H9 (cell line): ENCODE data around the gene PGS1. TPM values are rescaled to one million over a fixed set of nuclear protein-coding genes. Genes with fewer than 3 reads are reported as not detected.

Source experiments
- DNase-seq: peaks from one replicate; pipeline ENCODE4 v3.0.0-alpha.2; 2017
- H2AFZ ChIP-seq: one replicate; pipeline ENCODE4 v1.6.1; 2013; ENCODE audit warnings: mild to moderate bottlenecking, low read length, control low read depth, moderate library complexity
- H2AK5ac ChIP-seq: 2 replicates; pipeline ENCODE4 v1.6.1; 2013; ENCODE audit warnings: low read length, control low read depth, mixed read lengths; ENCODE audit not compliant: insufficient read length
- H2BK120ac ChIP-seq: one replicate; pipeline ENCODE4 v1.6.1; 2013; ENCODE audit warnings: low read depth, mild to moderate bottlenecking, low read length, control low read depth, inconsistent platforms; ENCODE audit not compliant: poor library complexity, severe bottlenecking
- H2BK12ac ChIP-seq: 2 replicates; pipeline ENCODE4 v1.6.1; 2013; ENCODE audit warnings: low read length, control low read depth, mixed read lengths, low read depth; ENCODE audit not compliant: insufficient read length
- H2BK15ac ChIP-seq: 2 replicates; pipeline ENCODE4 v1.6.1; 2013; ENCODE audit warnings: low read depth, low read length, control low read depth
- H2BK20ac ChIP-seq: one replicate; pipeline ENCODE4 v1.6.1; 2013; ENCODE audit warnings: low read depth, mild to moderate bottlenecking, low read length, control low read depth, inconsistent platforms; ENCODE audit not compliant: poor library complexity, severe bottlenecking
- H2BK5ac ChIP-seq: 2 replicates; pipeline ENCODE4 v1.6.1; 2013; ENCODE audit warnings: low read length, control low read depth, mixed read lengths; ENCODE audit not compliant: insufficient read length
- H3K14ac ChIP-seq: 2 replicates; pipeline ENCODE4 v1.6.1; 2013; ENCODE audit warnings: low read length, control low read depth; ENCODE audit not compliant: insufficient read depth
- H3K18ac ChIP-seq: 2 replicates; pipeline ENCODE4 v1.6.1; 2013; ENCODE audit warnings: low read depth, mild to moderate bottlenecking, mixed read lengths, low read length, control low read depth; ENCODE audit not compliant: insufficient read length
- H3K23ac ChIP-seq: 2 replicates; pipeline ENCODE4 v1.6.1; 2013; ENCODE audit warnings: low read length, control low read depth, mixed read lengths, low read depth; ENCODE audit not compliant: insufficient read length
- H3K23me2 ChIP-seq: 2 replicates; pipeline ENCODE4 v1.6.1; 2013; ENCODE audit warnings: low read depth, mild to moderate bottlenecking, mixed read lengths, low read length, control low read depth; ENCODE audit not compliant: insufficient read length, poor library complexity, severe bottlenecking
- H3K27ac ChIP-seq: 2 replicates; pipeline ENCODE4 v1.5.1; 2013; ENCODE audit warnings: low read length, control low read depth, mixed read lengths, low read depth; ENCODE audit not compliant: insufficient read length
- H3K27me3 ChIP-seq: 2 replicates; pipeline ENCODE4 v1.6.1; 2013; ENCODE audit warnings: low read length, control low read depth, inconsistent platforms; ENCODE audit not compliant: insufficient read depth
- H3K4ac ChIP-seq: 2 replicates; pipeline ENCODE4 v1.6.1; 2013; ENCODE audit warnings: low read depth, mild to moderate bottlenecking, control low read depth, inconsistent platforms, low read length, moderate library complexity
- H3K4me1 ChIP-seq: 2 replicates; pipeline ENCODE4 v1.6.1; 2013; ENCODE audit warnings: low read length, control low read depth, inconsistent platforms; ENCODE audit not compliant: insufficient read depth
- H3K4me2 ChIP-seq: 2 replicates; pipeline ENCODE4 v1.6.1; 2013; ENCODE audit warnings: low read length, control low read depth, mixed read lengths; ENCODE audit not compliant: insufficient read length, insufficient read depth
- H3K56ac ChIP-seq: 2 replicates; pipeline ENCODE4 v1.6.1; 2013; ENCODE audit warnings: low read depth, mild to moderate bottlenecking, mixed read lengths, low read length, control low read depth; ENCODE audit not compliant: insufficient read length
- H3K79me1 ChIP-seq: 2 replicates; pipeline ENCODE4 v1.6.1; 2013; ENCODE audit warnings: low read depth, mild to moderate bottlenecking, moderate library complexity, low read length, control low read depth, inconsistent platforms; ENCODE audit not compliant: insufficient read depth, poor library complexity, severe bottlenecking
- H3K79me2 ChIP-seq: 2 replicates; pipeline ENCODE4 v1.6.1; 2013; ENCODE audit warnings: low read length, control low read depth, inconsistent platforms; ENCODE audit not compliant: insufficient read depth
- H3K9ac ChIP-seq: 2 replicates; pipeline ENCODE4 v1.6.1; 2013; ENCODE audit warnings: low read length, control low read depth, mixed read lengths; ENCODE audit not compliant: insufficient read length; ENCODE audit errors: extremely low read depth
- H3K9me3 ChIP-seq: one replicate; pipeline ENCODE4 v1.6.1; 2013; ENCODE audit warnings: low read depth, low read length, inconsistent platforms; ENCODE audit not compliant: control insufficient read depth
- H3T11ph ChIP-seq: one replicate; pipeline ENCODE4 v1.6.1; 2013; ENCODE audit warnings: mild to moderate bottlenecking, low read length, control low read depth, inconsistent platforms
- H4K20me1 ChIP-seq: one replicate; pipeline ENCODE4 v1.6.1; 2013; ENCODE audit not compliant: control insufficient read depth, insufficient read length, insufficient read depth
- H4K5ac ChIP-seq: 2 replicates; pipeline ENCODE4 v1.6.1; 2013; ENCODE audit warnings: low read depth, mild to moderate bottlenecking, mixed read lengths, low read length, control low read depth; ENCODE audit not compliant: insufficient read length
- H4K8ac ChIP-seq: replicated peaks from 2 replicates; pipeline ENCODE4 v1.6.1; 2013; ENCODE audit warnings: low read length, control low read depth, mixed read lengths, low read depth; ENCODE audit not compliant: insufficient read length
- H4K91ac ChIP-seq: 2 replicates; pipeline ENCODE4 v1.6.1; 2013; ENCODE audit warnings: low read depth, mild to moderate bottlenecking, moderate library complexity, mixed read lengths, low read length, control low read depth; ENCODE audit not compliant: insufficient read length
- H3K27ac Mint-ChIP-seq, 3 experiments: 2 replicates in 2 of 3; 3 replicates in 1 of 3; pipeline ENCODE4 v1.8.0; 2020 to 2021; ENCODE audit warnings: mixed read lengths in 3 of 3, mild to moderate bottlenecking in 1 of 3, moderate library complexity in 1 of 3
- H3K27me3 Mint-ChIP-seq: 2 replicates; pipeline ENCODE4 v1.8.0; 2021; ENCODE audit warnings: low read depth, mild to moderate bottlenecking, moderate library complexity, mixed read lengths
- H3K36me3 Mint-ChIP-seq, 3 experiments: 2 replicates in 2 of 3; 3 replicates in 1 of 3; pipeline ENCODE4 v1.8.0; 2020 to 2021; ENCODE audit warnings: low read depth in 3 of 3, mixed read lengths in 3 of 3; ENCODE audit not compliant: insufficient read depth in 1 of 3
- H3K4me1 Mint-ChIP-seq, 2 experiments: 2 replicates each; pipeline ENCODE4 v1.8.0; 2020; ENCODE audit warnings: mixed read lengths in 2 of 2
- H3K4me3 Mint-ChIP-seq, 2 experiments: 2 replicates in 1 of 2; 3 replicates in 1 of 2; pipeline ENCODE4 v1.8.0; 2020 to 2021; ENCODE audit warnings: mild to moderate bottlenecking in 2 of 2, mixed read lengths in 2 of 2, moderate library complexity in 1 of 2
- H3K9me3 Mint-ChIP-seq, 2 experiments: 2 replicates in 1 of 2; 3 replicates in 1 of 2; pipeline ENCODE4 v1.8.0; 2020; ENCODE audit warnings: mild to moderate bottlenecking in 2 of 2, mixed read lengths in 2 of 2, moderate library complexity in 1 of 2
- WGBS: extraction: QIAGEN DNeasy Blood & Tissue Kit; methylation state at CpG from one replicate; pipeline ENCODE4 v1.1.7; 2013; ENCODE audit warnings: missing lambda C conversion rate, low lambda C conversion rate, mixed read lengths; ENCODE audit not compliant: insufficient read length; ENCODE audit errors: extremely low coverage; 5-methylcytosine and 5-hydroxymethylcytosine counted together
- total RNA-seq: library from RNA; stranded (reverse); gene quantifications from 2 replicates; pipeline ENCODE4 v1.2.1, GENCODE V29; 2021
- TF ChIP-seq, protein P1 (sequence below): fragments of 200-600 bp; sonication (generic); conservative IDR thresholded peaks from 3 replicates; pipeline ENCODE4 v1.8.0; 2021; ENCODE audit warnings: antibody characterized with exemption, mild to moderate bottlenecking

The PGS1 gene
- total RNA-seq, 1 experiment from 2014 or later = 45.7 TPM

DNA sequence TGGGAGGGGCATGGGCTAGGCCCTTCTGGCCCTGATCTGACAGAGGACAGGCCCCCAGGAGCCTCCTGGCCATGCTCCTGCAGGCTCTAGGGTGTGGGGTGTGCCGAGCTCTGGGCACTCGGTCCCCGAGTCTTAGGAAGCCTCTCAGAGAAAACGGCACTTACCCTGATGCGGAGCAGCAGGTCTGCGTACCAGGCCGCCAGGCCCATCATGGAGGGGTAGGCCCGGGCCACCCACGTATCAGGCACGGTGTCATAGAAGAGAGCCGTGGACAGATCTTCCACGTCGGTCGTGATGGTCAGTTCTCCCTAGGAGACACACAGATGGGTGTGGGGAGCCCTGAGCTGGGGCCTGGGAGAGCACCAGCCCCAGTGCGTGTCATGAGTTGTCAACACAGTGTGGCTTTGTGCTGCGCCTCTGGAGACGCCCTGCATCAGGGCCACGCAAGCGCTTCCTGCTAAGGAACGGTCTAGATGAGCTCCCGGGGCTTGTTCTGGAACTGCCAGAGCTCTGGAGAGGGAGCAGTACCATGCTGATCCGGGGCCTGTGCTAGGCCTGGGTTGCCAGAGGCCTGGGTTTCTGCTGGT is 47.9 kb downstream of the PGS1 start:
- Histone ChIP-seq H3K9ac (no peak overlapping the region), H3K79me2 (no peaks in the 10 kb centered on the region), H4K8ac (no peak overlapping the region), H3K27ac (no peak overlapping the region), H3K79me1 (no peaks in the 10 kb centered on the region), H2AFZ (no peak overlapping the region), H3K4me2 (no peak overlapping the region), H2BK120ac (no peak overlapping the region), H4K5ac (no peak overlapping the region), H3K4ac (no peak overlapping the region), H3K9me3 (no peaks in the 10 kb centered on the region), H2BK12ac (no peak overlapping the region), H3K14ac (no peak overlapping the region), H3K18ac (no peak overlapping the region), H3K27me3 (no peaks in the 10 kb centered on the region), H2BK20ac (no peak overlapping the region), H3K56ac (no peak overlapping the region), H3K23me2 (no peaks in the 10 kb centered on the region), H3K23ac (no peak overlapping the region), H2BK5ac (no peak overlapping the region), H3K4me1 (no peaks in the 10 kb centered on the region; the same call in 1 of the 2 replicates), H4K20me1 (peaks cover 2% of the 10 kb centered on the region), H2AK5ac (no peak overlapping the region), H4K91ac (no peak overlapping the region), H2BK15ac (no peak overlapping the region), H3T11ph (no peak overlapping the region)
- no CpG with 5 or more reads among the region's 22 CpGs for WGBS
- TF ChIP-seq, protein P1, sequence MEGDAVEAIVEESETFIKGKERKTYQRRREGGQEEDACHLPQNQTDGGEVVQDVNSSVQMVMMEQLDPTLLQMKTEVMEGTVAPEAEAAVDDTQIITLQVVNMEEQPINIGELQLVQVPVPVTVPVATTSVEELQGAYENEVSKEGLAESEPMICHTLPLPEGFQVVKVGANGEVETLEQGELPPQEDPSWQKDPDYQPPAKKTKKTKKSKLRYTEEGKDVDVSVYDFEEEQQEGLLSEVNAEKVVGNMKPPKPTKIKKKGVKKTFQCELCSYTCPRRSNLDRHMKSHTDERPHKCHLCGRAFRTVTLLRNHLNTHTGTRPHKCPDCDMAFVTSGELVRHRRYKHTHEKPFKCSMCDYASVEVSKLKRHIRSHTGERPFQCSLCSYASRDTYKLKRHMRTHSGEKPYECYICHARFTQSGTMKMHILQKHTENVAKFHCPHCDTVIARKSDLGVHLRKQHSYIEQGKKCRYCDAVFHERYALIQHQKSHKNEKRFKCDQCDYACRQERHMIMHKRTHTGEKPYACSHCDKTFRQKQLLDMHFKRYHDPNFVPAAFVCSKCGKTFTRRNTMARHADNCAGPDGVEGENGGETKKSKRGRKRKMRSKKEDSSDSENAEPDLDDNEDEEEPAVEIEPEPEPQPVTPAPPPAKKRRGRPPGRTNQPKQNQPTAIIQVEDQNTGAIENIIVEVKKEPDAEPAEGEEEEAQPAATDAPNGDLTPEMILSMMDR = no peak
- no peak for DNase-seq
- no peak overlapping the region for H3K4me3 Mint-ChIP-seq
- H3K36me3 Mint-ChIP-seq = peaks cover 21 to 54% (median 40%) of the 10 kb centered on the region in 3 experiments; a peak in 6 of 7 replicates
- peak overlapping the region in 1 of 3 experiments; percentile 59; a peak in 2 of 7 replicates for H3K27ac Mint-ChIP-seq
- peaks cover 13 to 17% of the 10 kb centered on the region in 2 experiments for H3K4me1 Mint-ChIP-seq
- no peaks in the 10 kb centered on the region for H3K27me3 Mint-ChIP-seq
- H3K9me3 Mint-ChIP-seq = no peaks in the 10 kb centered on the region
